CD14-positive monocyte (primary cell): ENCODE measurements around the gene IGSF9. TPM values are rescaled to one million over a fixed set of nuclear protein-coding genes. Genes with fewer than 3 reads are reported as not detected.
A peak's percentile ranks its signal among the peaks of the same experiment; 100 is the strongest.

Experiments used
- DNase-seq, 3 donors: peaks; one replicate each; pipeline ENCODE4 v3.0.0-alpha.2; 2011 to 2022
- H2AFZ ChIP-seq: 2 replicates; pipeline ENCODE4 v1.6.0; 2012; ENCODE audit warnings: mild to moderate bottlenecking, low read depth, low read length, inconsistent platforms; ENCODE audit not compliant: insufficient read depth, poor library complexity, severe bottlenecking
- H3K27ac ChIP-seq, 2 donors: 1 replicate in 1 of 2; 2 replicates in 1 of 2; pipeline ENCODE4 v1.5.1; 2012 to 2013; ENCODE audit warnings: low read length in 2 of 2, control low read depth in 1 of 2, inconsistent platforms in 1 of 2, low read depth in 1 of 2, mild to moderate bottlenecking in 1 of 2
- H3K27me3 ChIP-seq, 2 donors: one replicate each; pipeline versions ENCODE4 v1.6.0 to v1.6.1; 2011 to 2013; ENCODE audit warnings: low read length in 2 of 2; ENCODE audit not compliant: control insufficient read depth in 2 of 2, insufficient read depth in 2 of 2
- H3K36me3 ChIP-seq, 2 donors: replicated peaks in 1 of 2; 1 replicate in 1 of 2; 2 replicates in 1 of 2; pipeline versions ENCODE4 v1.5.1 to v1.6.1; 2012 to 2013; ENCODE audit warnings: low read length in 2 of 2, control low read depth in 1 of 2, inconsistent platforms in 1 of 2, mild to moderate bottlenecking in 1 of 2; ENCODE audit not compliant: insufficient read depth in 2 of 2, control insufficient read depth in 1 of 2
- H3K4me1 ChIP-seq, 2 donors: 1 replicate in 1 of 2; 2 replicates in 1 of 2; pipeline versions ENCODE4 v1.5.1 to v1.6.1; 2012 to 2013; ENCODE audit warnings: low read length in 2 of 2, control low read depth in 1 of 2, inconsistent platforms in 1 of 2, mild to moderate bottlenecking in 1 of 2, moderate library complexity in 1 of 2; ENCODE audit not compliant: insufficient read depth in 2 of 2, control insufficient read depth in 1 of 2
- H3K4me2 ChIP-seq: replicated peaks from 2 replicates; pipeline ENCODE3; 2012; ENCODE audit warnings: low read length, moderate library complexity, mild to moderate bottlenecking; ENCODE audit not compliant: poor library complexity, severe bottlenecking; ENCODE audit errors: extremely low read depth
- H3K4me3 ChIP-seq, 3 experiments: fragments of 200-600 bp in 1 of 3; sonication (generic) in 1 of 3; replicated peaks in 1 of 3; 1 replicate in 2 of 3; 2 replicates in 1 of 3; pipeline ENCODE4 v1.5.1; 2011 to 2013; ENCODE audit warnings: low read length in 3 of 3, mild to moderate bottlenecking in 3 of 3, control low read depth in 2 of 3, low read depth in 2 of 3, inconsistent platforms in 1 of 3, moderate library complexity in 1 of 3
- H3K79me2 ChIP-seq: 2 replicates; pipeline ENCODE4 v1.6.0; 2012; ENCODE audit warnings: mild to moderate bottlenecking, control low read depth, inconsistent platforms, low read length, moderate library complexity; ENCODE audit not compliant: insufficient read depth
- H3K9ac ChIP-seq: 2 replicates; pipeline ENCODE4 v1.6.0; 2017; ENCODE audit warnings: low read length, mild to moderate bottlenecking; ENCODE audit not compliant: insufficient read depth, poor library complexity, severe bottlenecking
- H3K9me3 ChIP-seq, 2 donors: replicated peaks in 1 of 2; 1 replicate in 1 of 2; 2 replicates in 1 of 2; pipeline versions ENCODE4 v1.5.1 to v1.6.1; 2012 to 2013; ENCODE audit warnings: low read length in 2 of 2, control low read depth in 1 of 2; ENCODE audit not compliant: control insufficient read depth in 1 of 2, insufficient read depth in 1 of 2
- H4K20me1 ChIP-seq: 2 replicates; pipeline ENCODE4 v1.6.0; 2012; ENCODE audit warnings: mild to moderate bottlenecking, low read length, control low read depth, moderate library complexity; ENCODE audit not compliant: insufficient read depth
- H3K27ac Mint-ChIP-seq, 7 donors: one replicate each; pipeline ENCODE4 v1.8.0; 2020; ENCODE audit warnings: mild to moderate bottlenecking in 7 of 7, mixed read lengths in 7 of 7, moderate library complexity in 6 of 7, inconsistent platforms in 2 of 7
- H3K27me3 Mint-ChIP-seq, 3 donors: one replicate each; pipeline ENCODE4 v1.8.0; 2021 to 2022; ENCODE audit warnings: low read depth in 3 of 3, mild to moderate bottlenecking in 3 of 3, mixed read lengths in 3 of 3, moderate library complexity in 3 of 3, inconsistent platforms in 1 of 3
- H3K36me3 Mint-ChIP-seq, 2 donors: one replicate each; pipeline ENCODE4 v1.8.0; 2020; ENCODE audit warnings: mixed read lengths in 2 of 2, inconsistent platforms in 1 of 2, mild to moderate bottlenecking in 1 of 2
- H3K4me1 Mint-ChIP-seq: one replicate; pipeline ENCODE4 v1.8.0; 2020; ENCODE audit warnings: mild to moderate bottlenecking, mixed read lengths
- H3K4me3 Mint-ChIP-seq, 2 donors: one replicate each; pipeline ENCODE4 v1.8.0; 2020; ENCODE audit warnings: mild to moderate bottlenecking in 2 of 2, mixed read lengths in 2 of 2, moderate library complexity in 1 of 2
- H3K9me3 Mint-ChIP-seq, 7 donors: one replicate each; pipeline ENCODE4 v1.8.0; 2020 to 2022; ENCODE audit warnings: mixed read lengths in 7 of 7, mild to moderate bottlenecking in 6 of 7, moderate library complexity in 6 of 7, inconsistent platforms in 2 of 7
- CTCF ChIP-seq: fragments of 200-600 bp; IDR thresholded peaks from one replicate; pipeline ENCODE4 v1.8.0; 2022; ENCODE audit warnings: antibody characterized with exemption, mild to moderate bottlenecking
- WGBS: methylation state at CpG from one replicate; pipeline ENCODE4 v1.1.5; 2013; ENCODE audit warnings: missing lambda C conversion rate; ENCODE audit not compliant: insufficient coverage; 5-methylcytosine and 5-hydroxymethylcytosine counted together
- intact Hi-C, 2 donors: fragments of 100-400 bp; cut with micrococcal nuclease; formaldehyde crosslinking; loops; one replicate each; pipeline versions ENCODE4 v1.15.0 to v1.15.1; 2023
- polyA plus RNA-seq, 3 donors: library from polyadenylated mRNA; depleted of rRNA in 1 of 3; unstranded in 2 of 3; stranded (reverse) in 1 of 3; fragments of 300-500 nt in 2 of 3; fragments of >200 nt in 1 of 3; fragmentation: Illumina TruSeq in 2 of 3; gene quantifications; 1 replicate in 2 of 3; 2 replicates in 1 of 3; pipeline ENCODE4 v1.2.3, GENCODE V29; 2012 to 2021

Gene IGSF9
- polyA plus RNA-seq, 3 donors, result 0.04 TPM; not detected in 2

- no peaks in the 10 kb centered on the region for H3K36me3 ChIP-seq
- peaks cover 21 to 36% of the 10 kb centered on the region in 2 donors for H3K4me1 ChIP-seq
- no peaks in the 10 kb centered on the region for H4K20me1 ChIP-seq
- H3K9ac ChIP-seq, result no peak overlapping the region
- H3K27ac ChIP-seq, result no peak overlapping the region
- DNase-seq, result peak in 1 of 3 donors; percentile 4
- 72% methylated on average over 4 of the region's 9 CpGs for WGBS
- TF ChIP-seq CTCF, result no peak
- Mint-ChIP-seq H3K4me1 (peaks cover 48% of the 10 kb centered on the region), H3K9me3 (peaks cover 0 to 8% (median 0%) of the 10 kb centered on the region in 7 donors), H3K27ac (peak overlapping the region in 1 of 7 donors; percentile 21), H3K4me3 (peak overlapping the region in 1 of 2 donors; percentile 83), H3K36me3 (peaks cover 0 to 13% of the 10 kb centered on the region in 2 donors), H3K27me3 (peaks cover 19 to 33% (median 23%) of the 10 kb centered on the region in 3 donors)
- intact Hi-C loops, result no loop called here
- H2AFZ ChIP-seq, result no peak overlapping the region
- H3K4me3 ChIP-seq, result no peak overlapping the region
- H3K9me3 ChIP-seq, result no peaks in the 10 kb centered on the region
- H3K79me2 ChIP-seq, result peaks cover 35% of the 10 kb centered on the region
- no peak overlapping the region for H3K4me2 ChIP-seq
- peaks cover 6 to 23% of the 10 kb centered on the region in 2 donors for H3K27me3 ChIP-seq
Observed at GRCh38 chr1:159943908-159944622, 1.3 kb downstream of the IGSF9 start.

GRCh38 chr1:159943278-159943640, 2.2 kb downstream of the IGSF9 start:
- Mint-ChIP-seq H3K36me3 (peaks cover 0 to 12% of the 10 kb centered on the region in 2 donors), H3K27me3 (peaks cover 19 to 33% (median 23%) of the 10 kb centered on the region in 3 donors), H3K9me3 (peaks cover 0 to 8% (median 0%) of the 10 kb centered on the region in 7 donors), H3K27ac (peak overlapping the region in 1 of 7 donors; percentile 33), H3K4me3 (no peak overlapping the region), H3K4me1 (peaks cover 56% of the 10 kb centered on the region)
- H3K9me3 ChIP-seq, result no peaks in the 10 kb centered on the region
- no peak for TF ChIP-seq CTCF
- H3K27me3 ChIP-seq, result peaks cover 6 to 23% of the 10 kb centered on the region in 2 donors
- no peak for DNase-seq
- H3K79me2 ChIP-seq, result peaks cover 44% of the 10 kb centered on the region
- no peak overlapping the region for H3K9ac ChIP-seq
- intact Hi-C loops, result no loop called here
- H2AFZ ChIP-seq, result no peak overlapping the region
- H3K4me1 ChIP-seq, result peaks cover 29 to 44% of the 10 kb centered on the region in 2 donors
- no peak overlapping the region for H3K4me3 ChIP-seq
- WGBS, result 97% methylated on average over 3 of the region's 5 CpGs
- H4K20me1 ChIP-seq, result no peaks in the 10 kb centered on the region
- H3K36me3 ChIP-seq, result no peaks in the 10 kb centered on the region
- no peak overlapping the region for H3K4me2 ChIP-seq
- H3K27ac ChIP-seq, result no peak overlapping the region
